ENCODE data around the gene NDUFB10. TPM values are rescaled to one million over a fixed set of nuclear protein-coding genes. Genes with fewer than 3 reads are reported as not detected.
"Not testable (repeated sequence)": the region's sequence is repeated elsewhere in the genome, so short reads cannot be mapped to it uniquely, and the experiment has no call there.

NDUFB10 gene
- total RNA-seq, 2 donors from 2014 or later = 57.7 to 58.1 TPM

DNA sequence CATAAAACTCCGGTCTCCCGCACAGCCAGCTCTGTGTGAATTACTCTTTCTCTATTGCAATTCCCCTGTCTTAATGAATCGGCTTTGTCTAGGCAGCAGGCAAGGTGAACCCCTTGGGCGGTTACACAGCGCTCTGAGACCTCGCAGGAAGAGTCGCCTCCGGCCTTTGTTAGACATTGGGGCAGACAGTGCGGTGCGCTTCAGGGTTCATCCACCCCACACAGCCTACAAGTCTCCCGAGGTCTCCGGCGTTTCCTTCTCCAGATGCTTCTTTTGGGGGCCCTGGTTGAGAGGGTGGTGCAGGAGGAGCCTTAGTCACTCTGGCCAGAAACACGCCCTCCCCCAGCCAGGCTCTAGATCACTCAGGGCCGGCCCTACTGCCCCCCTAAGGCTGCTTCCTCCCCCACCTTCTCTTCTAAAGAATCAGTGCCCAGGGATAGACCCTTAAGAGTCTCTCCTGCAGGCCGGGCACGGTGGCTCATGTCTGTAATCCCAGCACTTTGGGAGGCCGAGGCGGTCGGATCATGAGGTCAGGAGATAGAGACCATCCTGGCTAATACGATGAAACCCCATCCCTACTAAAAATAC, 14.6 kb upstream of the NDUFB10 start:
- no peaks in the 10 kb centered on the region for H3K27me3 Mint-ChIP-seq
- ATAC-seq (no peak), DNase-seq (no peak)
- no peaks in the 10 kb centered on the region for H3K36me3 Mint-ChIP-seq (ENCODE audit: low read depth)
- H3K9me3 ChIP-seq (ENCODE audit: control insufficient read depth, low read length, poor library complexity, severe bottlenecking) = no peaks in the 10 kb centered on the region
- H3K4me1 Mint-ChIP-seq = peaks cover 14% of the 10 kb centered on the region
- H3K4me3 Mint-ChIP-seq = peak overlapping the region; percentile 43
- no peak overlapping the region for H3K27ac Mint-ChIP-seq

GRCh38 chr16:1945559-1946391, 13.6 kb upstream of the NDUFB10 start:
- Mint-ChIP-seq H3K36me3 (ENCODE audit: low read depth) (no peaks in the 10 kb centered on the region), H3K27ac (no peak overlapping the region), H3K4me3 (no peak overlapping the region)

GRCh38 chr16:1946495-1947368, 12.6 kb upstream of the NDUFB10 start:
- H3K9me3 ChIP-seq (ENCODE audit: control insufficient read depth, low read length, poor library complexity, severe bottlenecking) = no peaks in the 10 kb centered on the region
- Mint-ChIP-seq H3K36me3 (ENCODE audit: low read depth) (no peaks in the 10 kb centered on the region), H3K4me3 (no peak overlapping the region), H3K27me3 (no peaks in the 10 kb centered on the region), H3K27ac (no peak overlapping the region), H3K4me1 (peaks cover 14% of the 10 kb centered on the region)
- no peak for DNase-seq
- no peak for ATAC-seq

More at GRCh38 chr16:1945559-1946391, 13.6 kb upstream of the NDUFB10 start:
- no peaks in the 10 kb centered on the region for H3K27me3 Mint-ChIP-seq
- ATAC-seq (no peak), DNase-seq (no peak)
- H3K9me3 ChIP-seq (ENCODE audit: control insufficient read depth, low read length, poor library complexity, severe bottlenecking) = no peaks in the 10 kb centered on the region
- peaks cover 14% of the 10 kb centered on the region for H3K4me1 Mint-ChIP-seq

GRCh38 chr16:1947369-1947670, 12.0 kb upstream of the NDUFB10 start:
- Mint-ChIP-seq H3K27ac (no peak overlapping the region), H3K4me1 (peaks cover 12% of the 10 kb centered on the region), H3K27me3 (no peaks in the 10 kb centered on the region), H3K36me3 (ENCODE audit: low read depth) (no peaks in the 10 kb centered on the region), H3K4me3 (no peak overlapping the region)
- DNase-seq (no peak), ATAC-seq (no peak)
- no peaks in the 10 kb centered on the region for H3K9me3 ChIP-seq (ENCODE audit: control insufficient read depth, low read length, poor library complexity, severe bottlenecking)

DNA sequence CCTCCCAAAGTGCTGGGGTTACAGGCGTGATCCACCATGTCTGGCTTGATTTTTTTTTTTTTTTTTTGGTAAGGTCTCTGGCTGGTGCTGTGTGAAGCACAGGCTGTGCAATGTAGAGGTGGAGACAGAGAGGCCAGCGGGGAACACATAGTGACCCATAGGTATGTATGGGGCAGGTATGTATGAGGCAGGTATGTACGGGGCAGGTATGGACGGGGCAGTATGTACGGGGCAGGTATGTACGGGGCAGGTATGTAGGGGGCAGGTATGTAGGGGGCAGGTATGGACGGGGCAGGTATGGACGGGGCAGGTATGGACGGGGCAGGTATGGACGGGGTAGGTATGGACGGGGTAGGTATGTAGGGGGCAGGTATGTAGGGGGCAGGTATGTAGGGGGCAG, 9.8 kb upstream of the NDUFB10 start:
- Mint-ChIP-seq H3K4me3 (no peak overlapping the region), H3K36me3 (ENCODE audit: low read depth) (peaks cover 2% of the 10 kb centered on the region), H3K4me1 (no peaks in the 10 kb centered on the region), H3K27ac (no peak overlapping the region), H3K27me3 (peaks cover 5% of the 10 kb centered on the region)
- H3K9me3 ChIP-seq (ENCODE audit: control insufficient read depth, low read length, poor library complexity, severe bottlenecking) = no peaks in the 10 kb centered on the region
- no peak for ATAC-seq
- DNase-seq = no peak

GRCh38 chr16:1950047-1950446, 9.3 kb upstream of the NDUFB10 start:
- H3K4me1 Mint-ChIP-seq = no peaks in the 10 kb centered on the region
- H3K4me3 Mint-ChIP-seq = no peak overlapping the region
- H3K9me3 ChIP-seq (ENCODE audit: control insufficient read depth, low read length, poor library complexity, severe bottlenecking) = no peaks in the 10 kb centered on the region
- H3K27me3 Mint-ChIP-seq = peaks cover 5% of the 10 kb centered on the region
- no peak overlapping the region for H3K27ac Mint-ChIP-seq
- peaks cover 2% of the 10 kb centered on the region for H3K36me3 Mint-ChIP-seq (ENCODE audit: low read depth)
- no peak for DNase-seq
- ATAC-seq = no peak

- Mint-ChIP-seq H3K27ac (no peak overlapping the region), H3K36me3 (ENCODE audit: low read depth) (peaks cover 2% of the 10 kb centered on the region), H3K4me1 (no peaks in the 10 kb centered on the region), H3K27me3 (peaks cover 5% of the 10 kb centered on the region), H3K4me3 (no peak overlapping the region)
- DNase-seq (no peak), ATAC-seq (no peak)
- H3K9me3 ChIP-seq (ENCODE audit: control insufficient read depth, low read length, poor library complexity, severe bottlenecking) = no peaks in the 10 kb centered on the region
These were observed 8.8 kb upstream of the NDUFB10 start for GRCh38 chr16:1950559-1950958.

DNA sequence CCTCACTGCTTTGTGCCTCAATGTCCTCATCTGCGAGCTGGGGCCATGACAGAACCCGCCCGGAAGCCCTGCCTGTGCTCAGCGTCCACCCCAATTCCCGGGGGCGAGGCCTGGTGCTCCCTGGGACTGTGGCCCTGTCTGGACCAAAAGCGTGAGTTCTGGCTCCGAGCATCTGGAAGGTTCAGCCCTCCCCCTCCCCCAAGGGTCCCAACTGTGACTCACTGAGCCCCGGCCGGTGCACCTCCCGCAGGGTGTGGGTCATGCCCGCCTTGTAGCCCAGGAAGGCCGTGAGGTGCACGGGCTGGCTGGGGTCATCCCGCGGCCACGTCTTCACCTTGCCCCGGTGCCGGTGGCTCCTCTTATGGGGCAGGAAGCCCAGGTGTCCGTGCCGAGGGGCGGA, 5.6 kb upstream of the NDUFB10 start:
- H3K27ac Mint-ChIP-seq = no peak overlapping the region
- no peaks in the 10 kb centered on the region for H3K9me3 ChIP-seq (ENCODE audit: control insufficient read depth, low read length, poor library complexity, severe bottlenecking)
- no peak for DNase-seq
- no peaks in the 10 kb centered on the region for H3K4me1 Mint-ChIP-seq
- no peak overlapping the region for H3K4me3 Mint-ChIP-seq
- H3K27me3 Mint-ChIP-seq = peaks cover 5% of the 10 kb centered on the region
- H3K36me3 Mint-ChIP-seq (ENCODE audit: low read depth) = peaks cover 2% of the 10 kb centered on the region
- no peak for ATAC-seq

GRCh38 chr16:1957434-1958142, 1.8 kb upstream of the NDUFB10 start:
- ATAC-seq; H3K27me3 Mint-ChIP-seq; H3K27ac Mint-ChIP-seq; H3K36me3 Mint-ChIP-seq (ENCODE audit: low read depth); H3K4me3 Mint-ChIP-seq; DNase-seq; H3K9me3 ChIP-seq (ENCODE audit: control insufficient read depth, low read length, poor library complexity, severe bottlenecking): not testable (repeated sequence)
- H3K4me1 Mint-ChIP-seq = peaks cover 17% of the 10 kb centered on the region

DNA sequence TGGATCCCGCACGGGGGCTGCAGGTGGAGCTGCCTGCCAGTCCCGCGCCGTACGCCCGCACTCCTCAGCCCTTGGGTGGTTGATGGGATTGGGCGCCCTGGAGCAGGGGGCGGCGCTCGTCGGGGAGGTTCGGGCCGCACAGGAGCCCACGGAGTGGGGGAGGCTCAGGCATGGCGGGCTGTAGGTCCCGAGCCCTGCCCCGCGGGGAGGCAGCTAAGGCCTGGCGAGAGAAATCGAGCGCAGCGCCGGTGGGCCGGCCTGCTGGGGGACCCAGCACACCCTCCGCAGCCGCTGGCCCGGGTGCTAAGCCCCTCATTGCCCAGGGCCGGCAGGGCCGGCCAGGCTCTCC, 1.2 kb upstream of the NDUFB10 start:
- not testable (repeated sequence) for ATAC-seq; H3K36me3 Mint-ChIP-seq (ENCODE audit: low read depth); H3K27me3 Mint-ChIP-seq; H3K4me3 Mint-ChIP-seq; H3K27ac Mint-ChIP-seq; H3K9me3 ChIP-seq (ENCODE audit: control insufficient read depth, low read length, poor library complexity, severe bottlenecking); DNase-seq
- H3K4me1 Mint-ChIP-seq = peaks cover 19% of the 10 kb centered on the region

DNA sequence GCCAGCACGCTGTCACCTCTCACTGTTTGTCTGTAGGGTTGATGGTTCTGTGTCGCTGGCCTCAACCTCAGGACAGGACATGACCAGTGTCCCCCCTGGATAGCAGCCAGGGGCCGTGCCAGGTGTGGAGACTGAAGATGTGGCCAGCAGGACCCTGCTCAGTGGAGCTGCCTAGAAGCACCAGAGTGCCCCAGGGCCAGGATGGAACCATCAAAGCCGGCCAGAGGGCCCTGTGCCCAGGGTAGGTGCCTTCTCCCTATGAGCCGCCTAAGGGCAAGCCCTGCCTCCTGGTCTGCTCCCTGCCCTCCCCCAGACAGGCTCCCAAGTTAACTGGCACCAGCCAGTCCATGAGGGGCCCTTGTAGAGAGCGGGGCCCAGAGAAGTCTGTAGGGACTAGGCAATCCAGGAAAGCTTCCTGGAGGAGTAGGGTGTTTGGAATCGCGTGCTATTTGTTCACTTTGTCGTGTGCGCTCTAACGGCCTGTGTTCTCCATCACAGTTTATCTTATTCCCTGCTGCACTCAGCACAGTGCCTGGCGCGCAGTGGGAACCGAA, 546 bp upstream of the NDUFB10 start:
- Mint-ChIP-seq H3K36me3 (ENCODE audit: low read depth) (peaks cover 3% of the 10 kb centered on the region), H3K27ac (peak overlapping the region; percentile 98), H3K4me3 (peak overlapping the region; percentile 96), H3K4me1 (peaks cover 24% of the 10 kb centered on the region), H3K27me3 (no peaks in the 10 kb centered on the region)
- ATAC-seq (no peak), DNase-seq (no peak)
- H3K9me3 ChIP-seq (ENCODE audit: control insufficient read depth, low read length, poor library complexity, severe bottlenecking) = no peaks in the 10 kb centered on the region

DNA sequence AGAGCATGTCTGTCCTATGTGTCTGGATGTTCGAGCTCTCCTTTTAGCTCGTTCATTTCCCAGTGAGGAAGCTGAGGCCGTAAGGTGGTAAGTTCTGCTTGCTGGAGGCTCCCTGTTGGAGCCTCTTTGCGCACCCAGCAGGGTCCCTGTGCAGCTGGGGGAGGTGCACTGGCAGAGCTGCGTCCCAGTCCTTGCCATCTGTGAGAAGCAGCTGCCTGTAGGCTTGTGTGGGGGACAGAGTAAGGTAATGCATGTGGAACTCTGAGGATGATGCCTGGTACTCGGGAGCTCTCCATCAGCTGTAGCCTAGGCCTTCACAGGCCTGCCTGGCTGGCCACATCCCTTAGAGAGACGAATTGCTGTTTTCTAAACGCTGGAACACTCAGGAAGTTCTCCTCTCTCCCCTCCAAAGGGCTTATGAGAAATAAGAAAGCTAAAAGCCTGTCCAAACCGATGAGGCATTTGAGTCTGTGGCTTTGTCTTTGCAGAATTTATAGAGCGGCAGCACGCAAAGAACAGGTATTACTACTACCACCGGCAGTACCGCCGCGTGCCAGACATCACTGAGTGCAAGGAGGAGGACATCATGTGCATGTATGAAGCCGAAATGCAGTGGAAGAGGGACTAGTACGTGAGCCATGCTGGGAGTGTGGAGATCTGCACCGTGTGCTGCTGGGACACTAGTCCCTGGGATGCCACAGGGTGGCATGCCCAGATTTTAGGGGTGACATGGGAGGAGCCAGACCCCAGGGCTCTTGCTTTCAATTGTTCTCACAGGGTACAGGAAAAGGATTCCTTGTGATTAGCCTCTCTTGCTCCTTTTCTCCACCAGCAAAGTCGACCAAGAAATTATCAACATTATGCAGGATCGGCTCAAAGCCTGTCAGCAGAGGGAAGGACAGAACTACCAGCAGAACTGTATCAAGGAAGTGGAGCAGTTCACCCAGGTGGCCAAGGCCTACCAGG, 1.6 kb downstream of the NDUFB10 start:
- Mint-ChIP-seq H3K36me3 (ENCODE audit: low read depth) (peaks cover 4% of the 10 kb centered on the region), H3K27me3 (no peaks in the 10 kb centered on the region), H3K4me1 (peaks cover 40% of the 10 kb centered on the region), H3K27ac (peak overlapping the region; percentile 98), H3K4me3 (peak overlapping the region; percentile 96)
- no peak for ATAC-seq
- DNase-seq = no peak
- H3K9me3 ChIP-seq (ENCODE audit: control insufficient read depth, low read length, poor library complexity, severe bottlenecking) = no peaks in the 10 kb centered on the region

Measured in T-helper 17 cell (primary cell).